NCI-H748 (cell line): ENCODE data around the gene CSNK1A1L.
"Not testable (repeated sequence)": the region's sequence is repeated elsewhere in the genome, so short reads cannot be mapped to it uniquely, and the experiment has no call there.

Experiments
- DNase-seq: peaks from one replicate; lab custom pipeline; 2025; ENCODE audit not compliant: unreplicated experiment; lab: John Stamatoyannopoulos, UW

CSNK1A1L gene

GRCh38 chr13:37059848-37060192 lies 45.6 kb downstream of the CSNK1A1L start:
- DNase-seq, result no peak

GRCh38 chr13:37058910-37059847 lies 46.3 kb downstream of the CSNK1A1L start, which contains the start of gene SUPT20H:
Gene SUPT20H, minus strand, starts transcription at chr13:37059688. Its CDS starts 8,198 bp downstream, at chr13:37051490.
- peak; percentile 93 for DNase-seq

- not testable (repeated sequence) for DNase-seq
Measured at GRCh38 chr13:37056228-37056627, 49.2 kb downstream of the CSNK1A1L start.
